Measurements from ENCODE around the gene ARHGEF6.

Gene ARHGEF6, protein sequence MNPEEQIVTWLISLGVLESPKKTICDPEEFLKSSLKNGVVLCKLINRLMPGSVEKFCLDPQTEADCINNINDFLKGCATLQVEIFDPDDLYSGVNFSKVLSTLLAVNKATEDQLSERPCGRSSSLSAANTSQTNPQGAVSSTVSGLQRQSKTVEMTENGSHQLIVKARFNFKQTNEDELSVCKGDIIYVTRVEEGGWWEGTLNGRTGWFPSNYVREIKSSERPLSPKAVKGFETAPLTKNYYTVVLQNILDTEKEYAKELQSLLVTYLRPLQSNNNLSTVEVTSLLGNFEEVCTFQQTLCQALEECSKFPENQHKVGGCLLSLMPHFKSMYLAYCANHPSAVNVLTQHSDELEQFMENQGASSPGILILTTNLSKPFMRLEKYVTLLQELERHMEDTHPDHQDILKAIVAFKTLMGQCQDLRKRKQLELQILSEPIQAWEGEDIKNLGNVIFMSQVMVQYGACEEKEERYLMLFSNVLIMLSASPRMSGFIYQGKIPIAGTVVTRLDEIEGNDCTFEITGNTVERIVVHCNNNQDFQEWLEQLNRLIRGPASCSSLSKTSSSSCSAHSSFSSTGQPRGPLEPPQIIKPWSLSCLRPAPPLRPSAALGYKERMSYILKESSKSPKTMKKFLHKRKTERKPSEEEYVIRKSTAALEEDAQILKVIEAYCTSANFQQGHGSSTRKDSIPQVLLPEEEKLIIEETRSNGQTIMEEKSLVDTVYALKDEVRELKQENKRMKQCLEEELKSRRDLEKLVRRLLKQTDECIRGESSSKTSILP

DNA sequence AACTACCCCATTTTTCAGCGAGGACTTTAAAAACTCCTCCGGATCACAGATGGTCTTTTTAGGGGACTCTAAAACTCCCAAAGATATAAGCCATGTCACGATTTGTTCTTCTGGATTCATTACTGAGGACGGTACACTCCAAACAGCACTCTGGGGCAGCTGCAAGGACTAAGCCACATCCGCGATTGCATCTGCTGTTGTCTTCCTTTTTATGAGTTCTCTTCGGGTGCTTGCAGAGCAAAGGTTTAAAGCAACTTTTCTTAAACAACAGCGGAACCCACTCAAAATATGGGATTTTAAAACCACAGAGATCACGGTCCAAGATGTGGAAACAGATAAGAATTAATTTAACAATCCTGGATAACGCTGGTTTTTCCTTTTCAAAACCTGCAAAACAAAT, at the start of gene ARHGEF6:
ARHGEF6 (minus strand) TSS at position 170 of the 400 bp plus-strand sequence; CDS start at position 120, 50 bp downstream.
- TF ChIP-seq ZXDB (tag by site-specific recombination; IDR thresholded peaks at IDR 0.05) (no peak), KLF7 (tag by site-specific recombination; IDR thresholded peaks at IDR 0.05; ENCODE audit: borderline replicate concordance) (no peak), ZBTB48 (tag by site-specific recombination; IDR thresholded peaks at IDR 0.05) (no peak), ZNF610 (tag by site-specific recombination; IDR thresholded peaks at IDR 0.05; ENCODE audit: borderline replicate concordance) (no peak), GLIS2 (tag by site-specific recombination; IDR thresholded peaks at IDR 0.05) (no peak), RBAK (tag by site-specific recombination; IDR thresholded peaks at IDR 0.05) (no peak), ZNF629 (tag by site-specific recombination; IDR thresholded peaks at IDR 0.05) (no peak), ZNF404 (tag by site-specific recombination; IDR thresholded peaks at IDR 0.05) (no peak), ZNF211 (tag by site-specific recombination; IDR thresholded peaks at IDR 0.05; ENCODE audit: low read depth) (no peak), MZF1 (tag by site-specific recombination; IDR thresholded peaks at IDR 0.05; ENCODE audit: borderline replicate concordance) (no peak), ZNF701 (tag by site-specific recombination; IDR thresholded peaks at IDR 0.05) (no peak), HOXC10 (CRISPR knock-in tag; IDR thresholded peaks at IDR 0.05) (no peak), ZNF626 (tag by site-specific recombination; IDR thresholded peaks at IDR 0.05) (no peak), ZNF19 (tag by site-specific recombination; IDR thresholded peaks at IDR 0.05; ENCODE audit: low read depth) (no peak), SALL2 (tag by site-specific recombination; IDR thresholded peaks at IDR 0.05; ENCODE audit: borderline replicate concordance) (no peak), KLF9 (tag by site-specific recombination; IDR thresholded peaks at IDR 0.05; ENCODE audit: low read depth) (no peak)
- TF ChIP-seq, protein P1, sequence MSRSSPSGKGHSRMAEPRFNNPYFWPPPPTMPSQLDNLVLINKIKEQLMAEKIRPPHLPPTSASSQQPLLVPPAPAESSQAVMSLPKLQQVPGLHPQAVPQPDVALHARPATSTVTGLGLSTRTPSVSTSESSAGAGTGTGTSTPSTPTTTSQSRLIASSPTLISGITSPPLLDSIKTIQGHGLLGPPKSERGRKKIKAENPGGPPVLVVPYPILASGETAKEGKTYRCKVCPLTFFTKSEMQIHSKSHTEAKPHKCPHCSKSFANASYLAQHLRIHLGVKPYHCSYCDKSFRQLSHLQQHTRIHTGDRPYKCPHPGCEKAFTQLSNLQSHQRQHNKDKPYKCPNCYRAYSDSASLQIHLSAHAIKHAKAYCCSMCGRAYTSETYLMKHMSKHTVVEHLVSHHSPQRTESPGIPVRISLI (tag by site-specific recombination; IDR thresholded peaks at IDR 0.05): no peak
- Histone ChIP-seq H3K4me1 (ENCODE audit: control insufficient read depth, insufficient read depth, low read length) (no peaks in the 10 kb centered on the region), H3K9me3 (ENCODE audit: control insufficient read depth, insufficient read depth, low read depth, low read length) (no peaks in the 10 kb centered on the region), H3K36me3 (ENCODE audit: control insufficient read depth in 2 of 2, insufficient read depth in 1 of 2, low read length in 2 of 2) (no peaks in the 10 kb centered on the region), H3K27ac (ENCODE audit: extremely low read depth, low read depth, low read length) (no peak within 1 kb of the TSS), H3K4me3 (ENCODE audit: low read depth, low read length) (no peak within 1 kb of the TSS)
- ChIA-PET POLR2A (no interaction called here), CTCF (no interaction called here)

DNA sequence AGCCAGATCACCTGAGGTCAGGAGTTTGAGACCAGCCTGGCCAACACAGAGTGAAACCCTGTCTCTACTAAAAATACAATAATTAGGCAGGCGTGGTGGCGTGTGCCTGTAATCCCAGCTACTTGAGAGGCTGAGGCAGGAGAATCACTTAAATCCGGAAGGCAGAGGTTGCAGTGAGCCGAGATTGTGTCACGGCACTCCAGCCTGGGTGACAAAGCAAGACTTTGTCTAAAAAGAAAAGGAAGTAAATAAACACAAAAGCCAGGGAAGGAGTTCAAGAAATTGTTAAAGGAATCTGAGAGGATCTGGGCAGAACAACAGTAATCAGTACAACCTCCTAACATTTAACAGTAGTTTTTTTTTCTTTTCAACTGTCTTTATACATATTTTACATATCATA, 48.7 kb upstream of the ARHGEF6 start:
- ChIA-PET CTCF (no interaction called here), POLR2A (no interaction called here)
- no peaks in the 10 kb centered on the region; a peak in 1 of 3 replicates for H3K36me3 ChIP-seq (ENCODE audit: control insufficient read depth in 2 of 2, insufficient read depth in 1 of 2, low read length in 2 of 2)
- H3K4me1 ChIP-seq (ENCODE audit: control insufficient read depth, insufficient read depth, low read length): peaks cover 2% of the 10 kb centered on the region; the same call in 1 of the 2 replicates
- H3K9me3 ChIP-seq (ENCODE audit: control insufficient read depth, insufficient read depth, low read depth, low read length): no peaks in the 10 kb centered on the region
- no peak overlapping the region for H3K27ac ChIP-seq (ENCODE audit: extremely low read depth, low read depth, low read length)
- H3K4me3 ChIP-seq (ENCODE audit: low read depth, low read length): no peak overlapping the region
- TF ChIP-seq, protein P1 (tag by site-specific recombination; IDR thresholded peaks at IDR 0.05): no peak
- no peak for TF ChIP-seq ZBTB26 (tag by site-specific recombination; optimal IDR thresholded peaks at IDR 0.05)
- TF ChIP-seq ZNF184 (tag by site-specific recombination; IDR thresholded peaks at IDR 0.05): no peak
- TF ChIP-seq ZNF571 (tag by site-specific recombination; IDR thresholded peaks at IDR 0.05): no peak
- no peak for TF ChIP-seq ZNF416 (tag by site-specific recombination; IDR thresholded peaks at IDR 0.05)
- TF ChIP-seq, protein P2, sequence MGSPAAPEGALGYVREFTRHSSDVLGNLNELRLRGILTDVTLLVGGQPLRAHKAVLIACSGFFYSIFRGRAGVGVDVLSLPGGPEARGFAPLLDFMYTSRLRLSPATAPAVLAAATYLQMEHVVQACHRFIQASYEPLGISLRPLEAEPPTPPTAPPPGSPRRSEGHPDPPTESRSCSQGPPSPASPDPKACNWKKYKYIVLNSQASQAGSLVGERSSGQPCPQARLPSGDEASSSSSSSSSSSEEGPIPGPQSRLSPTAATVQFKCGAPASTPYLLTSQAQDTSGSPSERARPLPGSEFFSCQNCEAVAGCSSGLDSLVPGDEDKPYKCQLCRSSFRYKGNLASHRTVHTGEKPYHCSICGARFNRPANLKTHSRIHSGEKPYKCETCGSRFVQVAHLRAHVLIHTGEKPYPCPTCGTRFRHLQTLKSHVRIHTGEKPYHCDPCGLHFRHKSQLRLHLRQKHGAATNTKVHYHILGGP (tag by site-specific recombination; IDR thresholded peaks at IDR 0.05): no peak
- TF ChIP-seq ZNF623 (tag by site-specific recombination; IDR thresholded peaks at IDR 0.05): no peak
- TF ChIP-seq ZNF548 (tag by site-specific recombination; IDR thresholded peaks at IDR 0.05): no peak
- TF ChIP-seq, protein P3, sequence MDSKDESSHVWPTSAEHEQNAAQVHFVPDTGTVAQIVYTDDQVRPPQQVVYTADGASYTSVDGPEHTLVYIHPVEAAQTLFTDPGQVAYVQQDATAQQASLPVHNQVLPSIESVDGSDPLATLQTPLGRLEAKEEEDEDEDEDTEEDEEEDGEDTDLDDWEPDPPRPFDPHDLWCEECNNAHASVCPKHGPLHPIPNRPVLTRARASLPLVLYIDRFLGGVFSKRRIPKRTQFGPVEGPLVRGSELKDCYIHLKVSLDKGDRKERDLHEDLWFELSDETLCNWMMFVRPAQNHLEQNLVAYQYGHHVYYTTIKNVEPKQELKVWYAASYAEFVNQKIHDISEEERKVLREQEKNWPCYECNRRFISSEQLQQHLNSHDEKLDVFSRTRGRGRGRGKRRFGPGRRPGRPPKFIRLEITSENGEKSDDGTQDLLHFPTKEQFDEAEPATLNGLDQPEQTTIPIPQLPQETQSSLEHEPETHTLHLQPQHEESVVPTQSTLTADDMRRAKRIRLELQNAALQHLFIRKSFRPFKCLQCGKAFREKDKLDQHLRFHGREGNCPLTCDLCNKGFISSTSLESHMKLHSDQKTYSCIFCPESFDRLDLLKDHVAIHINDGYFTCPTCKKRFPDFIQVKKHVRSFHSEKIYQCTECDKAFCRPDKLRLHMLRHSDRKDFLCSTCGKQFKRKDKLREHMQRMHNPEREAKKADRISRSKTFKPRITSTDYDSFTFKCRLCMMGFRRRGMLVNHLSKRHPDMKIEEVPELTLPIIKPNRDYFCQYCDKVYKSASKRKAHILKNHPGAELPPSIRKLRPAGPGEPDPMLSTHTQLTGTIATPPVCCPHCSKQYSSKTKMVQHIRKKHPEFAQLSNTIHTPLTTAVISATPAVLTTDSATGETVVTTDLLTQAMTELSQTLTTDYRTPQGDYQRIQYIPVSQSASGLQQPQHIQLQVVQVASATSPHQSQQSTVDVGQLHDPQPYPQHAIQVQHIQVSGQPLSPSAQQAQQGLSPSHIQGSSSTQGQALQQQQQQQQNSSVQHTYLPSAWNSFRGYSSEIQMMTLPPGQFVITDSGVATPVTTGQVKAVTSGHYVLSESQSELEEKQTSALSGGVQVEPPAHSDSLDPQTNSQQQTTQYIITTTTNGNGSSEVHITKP (tag by site-specific recombination; IDR thresholded peaks at IDR 0.05): no peak
- no peak for TF ChIP-seq SP3 (tag by site-specific recombination; IDR thresholded peaks at IDR 0.05)

Measured in HEK293 (cell line).